GM18868 (cell line): ENCODE results near the gene GRHL1.
"Not testable (repeated sequence)": the region's sequence is repeated elsewhere in the genome, so short reads cannot be mapped to it uniquely, and the experiment has no call there.

Experiments used
- ATAC-seq: cut with Tn5 transposase; IDR thresholded peaks from one replicate; pipeline ENCODE4 v1.9.1; 2021; ENCODE audit warnings: mild to moderate bottlenecking, moderate library complexity; ENCODE audit not compliant: unreplicated experiment

Gene GRHL1

GRCh38 chr2:10007921-10008808 is 56.7 kb downstream of the GRHL1 start:
- ATAC-seq = no peak

GRCh38 chr2:10008809-10009176 is 57.3 kb downstream of the GRHL1 start:
- ATAC-seq = no peak

- ATAC-seq = no peak
Observed at GRCh38 chr2:10009271-10009810, 57.8 kb downstream of the GRHL1 start.

GRCh38 chr2:10009811-10010781 is 58.6 kb downstream of the GRHL1 start:
- ATAC-seq = no peak

DNA sequence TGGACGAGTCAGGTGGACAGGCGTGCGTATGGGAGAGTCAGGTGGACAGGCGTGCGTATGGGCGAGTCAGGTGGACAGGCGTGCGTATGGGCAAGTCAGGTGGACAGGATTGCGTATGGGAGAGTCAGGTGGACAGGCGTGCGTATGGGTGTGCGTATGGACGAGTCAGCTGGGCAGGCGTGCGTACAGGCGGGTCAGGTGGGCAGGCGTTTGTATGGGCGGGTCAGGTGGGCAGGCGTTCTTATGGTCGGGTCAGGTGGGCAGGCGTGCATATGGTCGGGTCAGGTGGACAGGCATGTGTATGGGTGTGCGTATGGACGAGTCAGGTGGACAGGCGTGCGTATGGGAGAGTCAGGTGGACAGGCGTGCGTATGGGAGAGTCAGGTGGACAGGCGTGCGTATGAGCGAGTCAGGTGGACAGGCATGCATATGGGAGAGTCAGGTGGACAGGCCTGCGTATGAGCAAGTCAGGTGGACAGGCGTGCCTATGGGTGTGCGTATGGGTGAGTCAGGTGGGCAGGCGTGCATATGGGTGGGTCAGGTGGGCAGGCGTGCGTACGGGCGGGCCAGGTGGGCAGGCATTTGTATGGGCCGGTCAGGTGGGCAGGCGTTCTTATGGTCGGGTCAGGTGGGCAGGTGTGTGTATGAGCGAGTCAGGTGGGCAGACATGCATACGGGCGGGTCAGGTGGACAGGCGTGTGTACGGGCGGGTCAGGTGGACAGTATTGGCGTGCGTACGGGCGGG is 59.5 kb downstream of the GRHL1 start:
- ATAC-seq = not testable (repeated sequence)

DNA sequence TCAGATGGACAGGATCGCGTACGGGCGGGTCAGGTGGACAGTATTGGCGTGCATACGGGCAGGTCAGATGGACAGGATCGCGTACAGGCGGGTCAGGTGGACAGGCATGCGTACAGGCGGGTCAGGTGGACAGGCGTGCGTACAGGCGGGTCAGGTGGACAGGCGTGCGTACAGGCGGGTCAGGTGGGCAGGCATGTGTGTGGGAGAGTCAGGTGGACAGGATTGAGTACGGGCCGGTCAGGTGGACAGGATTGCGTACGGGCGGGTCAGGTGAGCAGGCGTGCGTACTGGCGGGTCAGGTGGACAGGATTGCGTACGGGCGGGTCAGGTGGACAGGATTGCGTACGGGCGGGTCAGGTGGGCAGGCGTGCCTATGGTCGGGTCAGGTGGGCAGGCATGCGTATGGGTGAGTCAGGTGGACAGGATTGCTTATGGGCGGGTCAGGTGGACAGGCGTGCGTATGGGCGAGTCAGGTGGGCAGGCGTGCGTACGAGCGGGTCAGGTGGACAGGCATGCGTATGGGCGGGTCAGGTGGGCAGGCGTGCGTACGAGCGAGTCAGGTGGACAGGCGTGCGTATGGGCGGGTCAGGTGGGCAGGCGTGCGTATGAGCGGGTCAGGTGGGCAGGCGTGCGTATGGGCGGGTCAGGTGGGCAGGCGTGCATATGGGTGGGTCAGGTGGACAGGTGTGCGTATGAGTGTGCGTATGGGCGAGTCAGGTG is 60.3 kb downstream of the GRHL1 start:
- ATAC-seq = not testable (repeated sequence)

GRCh38 chr2:10012366-10012962 is 61.0 kb downstream of the GRHL1 start:
- not testable (repeated sequence) for ATAC-seq

DNA sequence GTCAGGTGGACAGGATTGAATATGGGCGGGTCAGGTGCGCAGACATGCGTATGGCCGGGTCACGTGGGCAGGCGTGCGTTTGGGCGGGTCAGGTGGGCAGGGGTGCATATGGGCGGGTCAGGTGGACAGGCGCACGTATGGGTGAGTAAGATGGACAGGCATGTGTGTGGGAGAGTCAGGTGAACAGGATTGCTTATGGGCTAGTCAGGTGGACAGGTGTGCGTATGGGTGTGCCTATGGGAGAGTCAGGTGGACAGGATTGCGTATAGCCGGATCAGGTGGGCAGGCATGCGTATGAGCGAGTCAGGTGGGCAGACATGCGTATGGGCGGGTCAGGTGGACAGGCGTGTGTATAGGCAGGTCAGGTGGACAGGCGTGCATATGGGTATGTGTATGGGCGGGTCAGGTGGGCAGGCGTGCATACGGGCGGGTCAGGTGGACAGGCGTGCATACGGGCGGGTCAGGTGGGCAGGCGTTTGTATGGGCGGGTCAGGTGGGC is 61.5 kb downstream of the GRHL1 start:
- ATAC-seq = no peak

DNA sequence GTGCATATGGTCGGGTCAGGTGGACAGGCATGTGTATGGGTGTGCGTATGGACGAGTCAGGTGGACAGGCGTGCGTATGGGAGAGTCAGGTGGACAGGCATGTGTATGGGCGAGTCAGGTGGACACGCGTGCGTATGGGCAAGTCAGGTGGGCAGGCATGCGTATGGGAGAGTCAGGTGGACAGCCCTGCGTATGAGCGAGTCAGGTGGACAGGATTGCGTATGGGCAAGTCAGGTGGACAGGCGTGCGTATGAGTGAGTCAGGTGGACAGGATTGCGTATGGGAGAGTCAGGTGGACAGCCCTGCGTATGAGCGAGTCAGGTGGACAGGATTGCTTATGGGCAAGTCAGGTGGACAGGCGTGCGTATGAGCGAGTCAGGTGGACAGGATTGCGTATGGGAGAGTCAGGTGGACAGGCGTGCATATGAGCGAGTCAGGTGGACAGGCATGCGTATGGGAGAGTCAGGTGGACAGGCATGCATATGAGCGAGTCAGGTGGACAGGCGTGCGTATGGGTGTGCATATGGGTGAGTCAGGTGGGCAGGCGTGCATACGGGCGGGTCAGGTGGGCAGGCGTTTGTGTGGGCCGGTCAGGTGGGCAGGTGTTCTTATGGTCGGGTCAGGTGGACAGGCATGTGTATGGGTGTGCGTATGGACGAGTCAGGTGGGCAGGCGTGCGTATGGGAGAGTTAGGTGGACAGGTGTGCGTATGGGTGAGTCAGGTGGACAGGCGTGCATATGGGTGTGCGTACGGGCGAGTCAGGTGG is 62.3 kb downstream of the GRHL1 start:
- ATAC-seq = not testable (repeated sequence)

DNA sequence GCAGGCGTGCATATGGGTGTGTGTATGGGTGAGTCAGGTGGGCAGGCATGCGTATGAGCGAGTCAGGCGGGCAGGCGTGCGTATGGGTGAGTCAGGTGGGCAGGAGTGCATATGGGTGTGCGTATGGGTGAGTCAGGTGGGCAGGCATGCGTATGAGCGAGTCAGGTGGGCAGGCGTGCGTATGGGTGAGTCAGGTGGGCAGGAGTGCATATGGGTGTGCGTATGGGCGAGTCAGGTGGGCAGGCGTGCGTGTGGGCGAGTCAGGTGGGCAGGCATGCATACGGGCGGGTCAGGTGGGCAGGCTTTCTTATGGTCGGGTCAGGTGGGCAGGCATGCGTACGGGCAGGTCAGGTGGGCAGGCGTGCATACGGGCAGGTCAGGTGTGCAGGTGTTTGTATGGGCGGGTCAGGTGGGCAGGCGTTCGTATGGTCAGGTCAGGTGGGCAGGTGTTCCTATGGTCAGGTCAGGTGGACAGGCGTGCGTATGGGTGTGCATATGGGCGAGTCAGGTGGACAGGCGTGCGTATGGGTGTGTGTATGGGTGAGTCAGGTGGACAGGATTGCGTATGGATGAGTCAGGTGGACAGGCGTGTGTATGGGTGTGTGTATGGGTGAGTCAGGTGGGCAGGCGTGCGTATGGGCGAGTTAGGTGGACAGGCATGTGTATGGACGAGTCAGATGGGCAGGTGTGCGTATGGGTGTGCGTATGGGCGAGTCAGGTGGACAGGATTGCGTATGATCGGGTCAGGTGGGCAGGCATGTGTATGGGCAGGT is 63.1 kb downstream of the GRHL1 start:
- no peak for ATAC-seq

DNA sequence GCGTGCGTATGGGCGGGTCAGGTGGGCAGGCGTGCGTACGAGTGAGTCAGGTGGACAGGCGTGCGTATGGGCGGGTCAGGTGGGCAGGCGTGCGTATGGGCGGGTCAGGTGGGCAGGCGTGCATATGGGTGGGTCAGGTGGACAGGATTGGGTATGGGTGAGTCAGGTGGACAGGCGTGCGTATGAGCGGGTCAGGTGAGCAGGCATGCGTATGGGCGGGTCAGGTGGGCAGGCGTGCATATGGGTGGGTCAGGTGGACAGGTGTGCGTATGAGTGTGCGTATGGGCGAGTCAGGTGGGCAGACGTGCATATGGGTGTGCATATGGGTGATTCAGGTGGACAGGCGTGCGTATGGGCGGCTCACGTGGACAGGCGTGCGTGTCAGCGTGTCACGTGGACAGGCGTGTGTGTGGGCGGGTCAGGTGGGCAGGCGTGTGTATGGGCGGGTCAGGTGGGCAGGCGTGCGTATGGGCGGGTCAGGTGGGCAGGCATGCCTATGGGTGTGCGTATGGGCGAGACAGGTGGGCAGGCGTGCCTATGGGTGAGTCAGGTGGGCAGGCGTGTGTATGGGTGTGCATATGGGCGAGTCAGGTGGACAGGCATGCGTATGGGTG is 64.0 kb downstream of the GRHL1 start:
- not testable (repeated sequence) for ATAC-seq

DNA sequence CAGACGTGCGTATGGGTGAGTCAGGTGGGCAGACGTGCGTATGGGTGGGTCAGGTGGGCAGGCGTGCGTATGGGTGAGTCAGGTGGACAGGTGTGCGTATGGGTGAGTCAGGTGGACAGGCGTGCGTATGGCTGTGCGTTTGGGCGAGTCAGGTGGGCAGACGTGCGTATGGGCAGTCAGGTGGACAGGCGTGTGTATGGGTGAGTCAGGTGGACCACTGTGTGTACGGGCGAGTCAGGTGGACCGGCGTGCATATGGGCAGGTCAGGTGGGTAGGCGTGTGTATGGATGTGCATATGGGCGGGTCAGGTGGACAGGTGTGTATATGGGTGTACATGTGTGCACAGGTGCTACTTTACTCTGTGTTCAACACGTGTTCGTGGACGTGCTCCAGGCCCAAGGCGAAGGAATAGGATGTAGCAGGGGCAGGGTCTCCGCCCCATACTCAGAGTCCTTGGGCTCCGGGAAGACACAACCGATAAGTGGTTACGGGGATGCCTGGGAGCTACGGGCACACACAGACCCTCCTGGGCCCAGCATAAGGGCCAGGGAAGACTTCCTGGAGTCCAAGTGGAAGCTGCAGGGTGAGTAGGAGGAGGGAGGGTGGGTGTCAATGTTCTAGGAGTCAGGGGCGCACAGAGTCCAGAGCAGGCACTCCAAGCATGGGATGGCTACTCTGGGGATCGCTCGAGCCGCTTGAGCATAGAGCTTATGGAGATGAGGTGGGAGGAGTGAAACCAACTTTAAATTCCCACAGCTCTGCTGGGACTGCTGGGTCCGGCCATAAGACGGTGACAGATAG is 64.7 kb downstream of the GRHL1 start:
- no peak for ATAC-seq

- no peak for ATAC-seq
Observed at GRCh38 chr2:10016802-10017258, 65.3 kb downstream of the GRHL1 start.

DNA sequence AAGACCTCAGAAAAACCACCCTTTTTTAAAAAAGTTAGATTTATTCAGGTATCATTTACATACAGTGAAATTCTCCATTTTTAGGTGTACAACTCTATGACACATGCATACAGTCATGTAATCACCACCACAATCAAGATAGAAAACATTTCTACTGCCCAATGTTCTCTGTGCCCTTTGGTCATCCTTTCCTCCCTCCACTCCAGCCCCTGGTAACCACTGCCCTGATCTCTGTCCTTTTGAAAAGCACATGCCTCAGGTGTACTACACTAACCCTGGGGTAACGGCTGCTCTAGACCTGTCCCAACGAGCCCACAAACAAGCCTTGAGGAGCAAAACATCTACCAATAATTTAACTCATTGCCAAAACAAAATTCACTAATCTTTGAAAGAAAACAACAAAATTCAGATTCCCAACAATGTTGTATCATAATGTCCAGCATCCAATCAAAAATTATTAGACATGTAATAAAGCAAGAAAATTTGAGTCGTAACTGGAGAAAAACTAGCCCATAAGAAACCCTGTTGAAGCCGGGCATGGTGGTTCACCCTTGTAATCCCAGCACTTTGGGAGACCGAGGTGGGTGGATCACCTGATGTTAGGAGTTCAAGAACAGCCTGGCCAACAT is 65.9 kb downstream of the GRHL1 start:
- ATAC-seq = no peak

- ATAC-seq = no peak
Observed at GRCh38 chr2:10019174-10019573, 67.7 kb downstream of the GRHL1 start.
